GM18861 (cell line): ENCODE measurements around the gene CLMN.
A peak's percentile ranks its signal among the peaks of the same experiment; 100 is the strongest.

Experiments used
- ATAC-seq: cut with Tn5 transposase; IDR thresholded peaks from one replicate; pipeline ENCODE4 v1.9.1; 2021; ENCODE audit not compliant: unreplicated experiment

The CLMN gene

DNA sequence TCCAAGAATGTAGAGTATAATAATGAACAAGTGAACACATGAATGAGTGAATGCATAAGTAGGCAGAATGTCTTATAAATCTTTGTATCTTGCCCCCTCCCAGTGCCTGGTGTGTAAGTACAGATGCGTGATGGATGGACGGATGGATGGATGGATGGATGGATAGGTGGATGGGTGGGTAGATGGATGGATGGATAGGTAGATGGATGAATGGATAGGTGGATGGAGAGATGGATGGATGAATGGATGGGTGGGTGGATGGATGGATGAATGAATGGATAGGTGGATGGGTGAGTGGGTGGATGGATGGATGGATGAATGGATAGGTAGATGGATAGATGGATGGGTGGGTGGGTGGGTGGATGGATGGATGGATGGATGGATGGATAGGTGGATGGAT is 74.4 kb downstream of the CLMN start:
- ATAC-seq: no peak

- ATAC-seq: no peak
Measured at GRCh38 chr14:95244587-95244986, 75.1 kb downstream of the CLMN start.

- no peak for ATAC-seq
Measured at GRCh38 chr14:95242870-95243269, 76.8 kb downstream of the CLMN start.

DNA sequence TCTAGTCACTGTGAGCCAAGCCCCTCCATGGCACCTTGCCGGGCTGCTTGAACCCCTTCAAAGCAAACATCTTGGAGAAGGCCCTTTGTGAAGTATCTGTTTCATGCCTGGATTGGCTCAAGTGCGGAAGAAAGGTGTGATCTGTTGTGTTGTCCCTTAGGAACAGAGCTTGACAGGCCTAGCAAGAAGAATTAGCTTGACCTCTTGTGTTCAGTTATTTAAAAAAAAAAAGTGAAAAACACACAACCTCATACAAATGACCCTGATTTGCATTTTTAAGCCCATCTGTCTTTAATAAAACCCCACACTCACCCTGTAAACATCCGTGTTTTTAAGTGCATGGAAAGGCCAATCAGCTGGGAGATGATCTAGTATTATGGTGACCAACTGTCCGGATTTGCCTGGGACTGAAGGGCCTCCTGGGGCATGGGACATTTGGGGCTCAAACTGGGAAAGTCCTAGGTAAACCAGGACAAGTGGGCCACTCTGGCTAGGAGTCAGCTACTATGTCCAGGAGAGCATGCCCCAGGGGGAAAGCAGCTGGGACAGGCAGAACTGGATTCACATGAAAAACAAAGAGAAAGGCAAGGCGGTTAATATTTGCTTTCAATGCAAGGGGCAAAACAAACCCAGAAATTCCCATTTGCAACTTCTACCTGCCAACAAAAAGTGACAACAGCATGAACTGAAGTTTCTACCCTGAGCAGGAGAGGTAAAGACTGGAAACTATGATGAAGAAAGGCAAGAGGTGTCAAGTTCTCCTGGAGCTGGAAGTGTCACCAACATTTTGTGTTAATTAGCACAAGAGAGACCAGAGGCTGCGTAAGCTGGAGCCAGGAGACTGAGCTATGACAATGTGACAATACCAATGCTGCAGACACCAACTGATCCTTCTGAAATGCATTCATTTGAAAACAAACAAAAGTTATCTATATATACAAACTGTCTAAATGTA is 78.6 kb downstream of the CLMN start:
- no peak for ATAC-seq

- no peak for ATAC-seq
Measured at GRCh38 chr14:95238487-95239298, 81.0 kb downstream of the CLMN start.

- ATAC-seq: no peak
Measured at GRCh38 chr14:95237958-95238340, 81.8 kb downstream of the CLMN start.

GRCh38 chr14:95237121-95237957 is 82.4 kb downstream of the CLMN start:
- ATAC-seq: no peak

GRCh38 chr14:95236221-95236620 is 83.5 kb downstream of the CLMN start:
- ATAC-seq: no peak

GRCh38 chr14:95235767-95236166 is 83.9 kb downstream of the CLMN start:
- ATAC-seq: no peak

DNA sequence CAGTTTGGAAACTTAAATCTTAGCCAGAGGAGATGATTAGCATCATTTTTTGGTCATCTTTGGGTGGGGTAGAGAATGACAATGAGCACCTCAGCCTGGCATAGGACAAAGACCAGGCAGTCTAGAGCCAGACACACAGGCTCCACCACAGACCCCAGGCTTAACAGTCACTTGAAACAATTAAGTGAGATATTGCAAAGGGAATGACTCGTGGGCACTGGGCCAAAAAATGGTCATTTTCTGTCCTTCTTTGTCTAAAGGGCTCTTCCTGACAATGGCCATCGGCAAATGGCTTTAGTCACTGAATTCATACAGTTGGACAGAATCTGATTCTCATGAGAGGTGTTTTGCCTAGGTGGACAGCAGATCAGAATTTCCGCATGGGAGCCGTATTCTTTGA is 84.4 kb downstream of the CLMN start:
- no peak for ATAC-seq

DNA sequence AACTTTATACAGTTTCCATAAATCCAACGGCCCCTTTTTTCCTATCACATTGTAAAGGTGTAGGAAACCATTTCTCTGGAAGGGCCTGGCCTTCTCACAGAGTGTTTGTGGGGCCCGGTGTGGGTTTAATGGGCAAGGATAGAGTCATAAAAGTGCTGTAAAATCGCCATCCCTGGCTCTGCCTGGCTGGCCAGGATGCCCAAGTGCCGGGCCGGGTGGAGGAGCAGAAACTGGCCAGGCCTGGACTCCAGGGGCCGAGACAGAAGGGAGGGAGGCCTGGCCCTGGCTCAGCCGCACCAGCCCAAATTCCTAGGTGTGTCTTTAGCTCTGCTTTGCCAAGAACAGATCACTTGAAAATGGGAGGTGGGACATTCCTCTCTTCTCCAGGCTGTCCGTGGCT is 85.3 kb downstream of the CLMN start:
- no peak for ATAC-seq

- ATAC-seq: peak; percentile 95
Measured at GRCh38 chr14:95233702-95234241, 85.9 kb downstream of the CLMN start.

- no peak for ATAC-seq
Measured at GRCh38 chr14:95232894-95233584, 86.7 kb downstream of the CLMN start.

DNA sequence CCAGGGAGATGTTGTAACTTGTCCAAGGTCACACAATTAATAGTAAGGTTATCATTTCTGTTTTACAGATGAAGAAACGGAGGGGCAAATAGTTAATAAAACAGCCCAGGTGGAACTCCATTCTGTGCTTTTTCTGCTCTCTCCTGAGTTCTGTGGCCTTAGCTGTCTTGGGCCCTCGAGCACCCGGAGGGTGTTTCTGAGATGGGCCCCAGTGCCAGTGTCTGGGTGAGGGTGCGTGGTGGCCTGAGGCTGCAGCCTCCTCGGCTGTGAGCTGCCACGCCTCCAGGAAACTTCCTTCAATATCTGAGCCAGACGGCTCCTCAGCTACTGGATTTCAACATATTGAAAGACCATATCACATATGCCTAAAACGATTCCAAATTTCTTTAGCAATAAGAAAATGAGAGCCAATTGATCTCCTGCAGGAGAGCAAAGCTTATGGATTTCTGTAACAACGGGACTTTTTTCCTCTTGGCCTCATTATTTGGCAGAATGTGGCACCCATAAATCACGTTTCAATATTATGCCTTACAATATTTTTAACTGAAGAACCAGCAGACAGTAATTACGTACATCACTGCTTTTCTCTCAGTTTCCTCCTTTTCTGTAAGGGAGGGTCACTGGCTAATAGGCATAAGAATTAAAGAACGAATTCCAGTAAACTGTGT is 87.6 kb downstream of the CLMN start:
- ATAC-seq: no peak

DNA sequence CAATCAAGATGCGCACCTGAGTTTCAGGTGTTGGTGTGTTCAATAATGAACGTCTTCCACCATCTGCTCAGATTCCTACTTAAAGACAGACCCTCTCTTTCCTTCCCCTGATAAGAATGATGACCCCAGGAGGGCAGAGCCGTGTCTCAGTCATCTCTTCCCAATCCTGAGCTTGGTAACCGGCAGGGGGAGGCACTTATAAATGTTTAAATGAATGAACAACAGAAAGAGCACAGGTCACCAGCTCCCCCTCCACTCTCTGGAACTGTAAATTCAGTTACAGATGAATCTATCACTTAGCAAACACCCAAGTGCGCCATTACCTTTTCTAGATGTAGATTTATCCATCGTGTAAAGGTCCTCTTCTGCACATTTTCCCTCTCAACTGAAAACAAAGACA is 90.0 kb downstream of the CLMN start:
- ATAC-seq: no peak

- no peak for ATAC-seq
Measured at GRCh38 chr14:95228240-95228639, 91.5 kb downstream of the CLMN start.

DNA sequence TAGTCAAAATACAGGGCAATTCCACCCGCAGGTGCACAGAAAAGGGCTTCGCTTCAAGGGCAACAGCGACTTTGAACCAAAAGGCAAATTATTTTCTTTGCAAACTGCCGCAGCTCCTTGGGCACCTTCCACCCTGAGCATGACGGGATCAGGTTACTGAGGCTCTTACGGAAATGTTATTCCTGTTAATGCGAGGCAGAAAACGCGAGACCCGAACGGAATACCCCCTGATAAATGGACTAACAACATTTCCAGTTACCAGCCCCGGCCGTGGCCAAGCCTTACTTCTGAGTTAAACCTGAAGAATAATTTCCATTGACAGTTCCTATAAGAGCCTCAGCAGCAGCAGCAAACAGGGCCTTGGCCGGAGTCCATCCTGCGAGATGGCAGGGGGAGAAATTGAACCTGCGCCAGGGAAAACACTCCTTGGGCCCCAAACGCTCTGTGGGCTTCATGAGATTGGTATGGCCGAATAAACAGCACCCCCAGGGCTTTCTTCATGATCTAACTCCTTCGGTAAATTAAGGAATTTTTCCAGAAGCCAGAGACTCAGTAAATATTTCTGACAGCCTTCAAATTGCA is 92.3 kb downstream of the CLMN start:
- no peak for ATAC-seq

DNA sequence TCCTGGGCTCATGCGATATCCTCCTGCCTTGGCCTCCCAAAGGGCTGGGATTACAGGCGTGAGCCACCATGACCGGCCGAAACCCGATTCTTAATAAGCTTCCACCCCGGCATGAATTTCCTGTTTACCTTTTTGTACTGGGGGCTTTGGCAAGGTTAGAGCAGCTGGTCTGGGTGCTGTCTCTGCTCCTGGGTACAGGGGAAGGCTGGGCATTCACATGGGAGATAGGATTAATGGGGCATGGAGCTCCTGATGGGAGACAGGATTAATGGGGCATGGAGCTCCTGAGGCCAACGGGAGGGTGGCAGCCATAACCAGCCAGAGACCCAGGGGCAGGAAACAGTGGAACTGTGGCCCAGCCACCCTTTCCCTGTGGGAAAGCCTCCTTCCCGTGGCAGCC is 92.9 kb downstream of the CLMN start:
- no peak for ATAC-seq

- ATAC-seq: no peak
Measured at GRCh38 chr14:95225251-95225887, 94.3 kb downstream of the CLMN start.
